ENCODE results near the gene HRH2.

HRH2 gene

DNA sequence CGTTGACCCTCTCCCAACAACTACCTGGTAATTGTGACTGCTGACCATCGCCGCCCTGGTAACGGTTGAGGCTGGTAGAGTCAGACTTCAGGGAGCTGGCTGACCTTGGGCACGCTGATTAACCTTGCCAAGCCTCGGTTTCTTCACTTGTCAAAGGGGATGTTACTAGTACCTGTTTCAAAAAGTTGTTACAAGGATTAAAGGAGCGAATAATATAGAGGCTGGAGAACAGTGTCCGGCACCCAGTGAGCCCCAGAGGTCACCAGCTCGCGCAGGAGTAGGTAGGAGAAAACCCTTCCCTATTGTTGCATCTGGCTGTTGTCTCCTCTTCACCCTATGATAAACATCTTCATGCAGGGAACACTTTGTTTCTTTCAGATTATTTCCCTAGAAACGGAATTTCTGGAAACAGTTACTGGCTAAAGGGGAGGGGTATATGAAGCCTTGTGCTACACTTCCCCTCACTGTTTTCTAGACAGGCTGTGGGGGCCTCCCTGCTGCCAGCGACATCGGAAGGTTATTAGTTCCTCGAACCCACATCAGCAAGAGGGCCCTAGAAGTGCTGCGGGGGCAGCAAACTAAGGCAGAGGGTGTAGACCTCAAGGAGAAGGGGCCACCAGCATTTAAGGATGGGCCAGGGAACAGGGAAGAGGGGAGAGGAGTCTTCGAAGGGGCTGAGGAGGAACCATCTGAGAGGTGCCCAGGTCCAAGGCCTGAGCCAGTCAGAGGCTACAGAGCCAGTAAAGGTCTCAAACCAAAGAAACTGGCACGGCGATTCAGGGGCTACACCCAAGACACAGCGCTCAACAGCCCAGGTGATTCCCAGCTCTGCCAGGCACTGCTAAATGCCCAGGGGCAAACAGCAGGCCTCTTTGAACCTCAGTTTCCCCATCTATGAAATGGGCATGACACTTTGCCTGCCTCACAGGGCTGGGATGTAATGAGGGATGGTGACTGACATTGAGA lies 37.6 kb downstream of the HRH2 start:
- TF ChIP-seq, protein P1, sequence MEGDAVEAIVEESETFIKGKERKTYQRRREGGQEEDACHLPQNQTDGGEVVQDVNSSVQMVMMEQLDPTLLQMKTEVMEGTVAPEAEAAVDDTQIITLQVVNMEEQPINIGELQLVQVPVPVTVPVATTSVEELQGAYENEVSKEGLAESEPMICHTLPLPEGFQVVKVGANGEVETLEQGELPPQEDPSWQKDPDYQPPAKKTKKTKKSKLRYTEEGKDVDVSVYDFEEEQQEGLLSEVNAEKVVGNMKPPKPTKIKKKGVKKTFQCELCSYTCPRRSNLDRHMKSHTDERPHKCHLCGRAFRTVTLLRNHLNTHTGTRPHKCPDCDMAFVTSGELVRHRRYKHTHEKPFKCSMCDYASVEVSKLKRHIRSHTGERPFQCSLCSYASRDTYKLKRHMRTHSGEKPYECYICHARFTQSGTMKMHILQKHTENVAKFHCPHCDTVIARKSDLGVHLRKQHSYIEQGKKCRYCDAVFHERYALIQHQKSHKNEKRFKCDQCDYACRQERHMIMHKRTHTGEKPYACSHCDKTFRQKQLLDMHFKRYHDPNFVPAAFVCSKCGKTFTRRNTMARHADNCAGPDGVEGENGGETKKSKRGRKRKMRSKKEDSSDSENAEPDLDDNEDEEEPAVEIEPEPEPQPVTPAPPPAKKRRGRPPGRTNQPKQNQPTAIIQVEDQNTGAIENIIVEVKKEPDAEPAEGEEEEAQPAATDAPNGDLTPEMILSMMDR (IDR thresholded peaks at IDR 0.05; ENCODE audit: low read depth, low read length, missing control alignments) = no peak
- H3K4me3 ChIP-seq (ENCODE audit: low read depth, low read length) = no peak overlapping the region
- DNase-seq (ENCODE audit: low read depth) = no peak
- in situ Hi-C loops (cut with HindIII; ENCODE audit: low sequenced_read_pairs) = no loop called here

DNA sequence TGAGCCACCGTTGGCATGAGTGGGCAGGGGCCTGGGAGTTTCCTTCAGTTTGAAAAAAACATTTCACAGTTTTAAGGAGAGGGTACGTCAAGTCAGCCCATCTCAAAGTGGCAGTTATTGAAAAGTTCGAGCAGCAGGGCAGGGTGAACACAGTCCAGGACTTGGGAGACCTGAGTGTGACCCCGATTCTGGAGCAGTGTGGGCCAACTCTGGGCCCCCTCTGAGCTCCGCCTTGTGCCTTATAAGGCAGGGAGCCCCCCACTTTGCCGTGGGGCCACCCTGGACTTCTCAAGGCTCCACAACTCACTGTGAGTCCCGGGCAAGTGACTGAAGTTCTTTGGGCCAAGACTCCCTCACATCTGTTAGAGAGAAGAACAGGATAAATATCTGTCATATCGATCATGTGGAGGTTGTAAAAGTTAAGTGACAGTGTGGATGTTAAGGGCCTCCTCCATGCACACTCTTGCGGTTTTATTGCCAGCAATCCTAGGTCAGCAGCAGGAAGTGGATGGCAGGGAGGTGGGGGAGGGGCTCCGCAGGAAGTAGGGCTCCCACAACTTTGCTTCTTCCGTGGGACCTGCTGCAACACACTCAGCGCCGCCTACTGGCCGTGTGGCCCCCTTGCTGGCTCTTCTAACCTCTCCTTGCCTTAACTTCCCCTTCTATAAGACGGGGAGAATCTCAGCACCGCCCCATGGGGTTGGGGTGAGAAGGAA lies 38.4 kb downstream of the HRH2 start:
- no peak overlapping the region for H3K4me3 ChIP-seq (ENCODE audit: low read depth, low read length)
- in situ Hi-C loops (cut with HindIII; ENCODE audit: low sequenced_read_pairs) = no loop called here
- no peak for DNase-seq (ENCODE audit: low read depth)
- TF ChIP-seq, protein P1 (IDR thresholded peaks at IDR 0.05; ENCODE audit: low read depth, low read length, missing control alignments) = peak; percentile 13

DNA sequence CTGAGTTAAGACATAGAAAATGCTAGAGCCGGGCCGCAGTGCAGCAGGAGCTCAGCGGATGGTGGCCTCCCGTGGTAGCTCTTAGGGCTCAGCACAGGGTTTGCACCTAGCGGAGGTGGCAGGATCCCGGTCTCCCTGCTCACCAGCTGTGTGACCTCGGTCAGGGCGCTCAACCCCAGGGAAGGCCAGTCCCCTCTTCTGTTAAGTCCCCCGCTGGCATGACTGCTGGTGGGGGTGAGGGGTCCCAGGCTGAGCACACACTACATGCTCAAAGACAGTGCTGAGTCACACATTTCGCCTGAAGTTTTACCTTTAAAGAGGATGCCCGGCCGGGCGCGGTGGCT lies 39.0 kb downstream of the HRH2 start:
- DNase-seq (ENCODE audit: low read depth) = no peak
- TF ChIP-seq, protein P1 (IDR thresholded peaks at IDR 0.05; ENCODE audit: low read depth, low read length, missing control alignments) = no peak
- in situ Hi-C loops (cut with HindIII; ENCODE audit: low sequenced_read_pairs) = no loop called here
- H3K4me3 ChIP-seq (ENCODE audit: low read depth, low read length) = no peak overlapping the region

DNA sequence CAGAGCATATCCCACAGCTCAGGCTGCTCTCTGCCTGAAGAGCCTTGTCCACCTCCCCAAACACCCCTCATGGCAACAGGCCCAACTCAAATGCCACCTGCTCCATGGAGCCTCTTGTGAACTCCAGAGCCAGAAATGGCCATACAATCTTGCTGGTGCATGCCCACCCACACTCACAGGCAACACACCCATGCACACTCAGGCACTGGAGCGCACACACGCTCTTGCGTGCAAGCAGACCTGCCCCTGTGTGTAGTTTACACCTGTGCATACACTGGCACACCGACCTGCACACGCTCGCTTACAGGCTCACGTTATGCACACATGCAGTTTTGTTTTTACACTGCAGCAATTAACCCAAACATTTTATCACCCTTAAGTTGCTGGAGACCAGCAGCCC lies 40.0 kb downstream of the HRH2 start:
- no peak overlapping the region for H3K4me3 ChIP-seq (ENCODE audit: low read depth, low read length)
- in situ Hi-C loops (cut with HindIII; ENCODE audit: low sequenced_read_pairs) = no loop called here
- no peak for DNase-seq (ENCODE audit: low read depth)
- TF ChIP-seq, protein P1 (IDR thresholded peaks at IDR 0.05; ENCODE audit: low read depth, low read length, missing control alignments) = no peak

DNA sequence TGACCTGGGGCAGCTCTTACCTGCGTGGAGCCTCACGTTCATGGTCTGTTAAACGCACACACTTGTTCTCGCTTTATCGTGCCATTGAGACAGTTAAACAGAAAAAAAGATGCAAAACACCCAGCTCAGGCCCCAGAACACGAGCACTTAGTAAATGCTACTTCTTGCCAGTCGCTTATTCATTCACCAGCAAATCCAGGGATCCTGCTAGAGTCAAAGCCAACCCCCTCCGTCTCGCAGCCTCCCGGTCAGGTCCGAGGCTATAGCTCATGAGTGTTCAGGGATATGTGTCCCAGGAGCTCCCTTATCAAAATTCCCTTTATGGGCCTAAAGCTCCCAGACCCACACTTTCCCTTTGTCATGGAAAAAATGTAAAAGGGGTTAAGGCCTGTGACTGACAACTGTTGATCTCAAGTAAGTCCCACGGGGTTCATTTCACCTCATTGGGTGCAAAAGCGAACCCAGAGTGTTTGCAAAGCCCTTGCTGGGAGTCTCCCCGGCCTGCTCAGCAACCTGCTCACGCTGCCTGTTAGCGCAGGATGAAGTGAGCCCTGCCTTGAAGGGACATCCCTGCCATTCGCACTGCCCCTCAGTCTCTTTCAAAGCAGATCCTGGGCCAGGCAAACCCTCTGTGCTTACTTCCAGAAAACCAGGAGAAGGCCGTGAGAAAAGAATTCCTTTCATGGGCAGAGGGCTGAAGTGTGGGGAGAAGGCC lies 40.7 kb downstream of the HRH2 start:
- in situ Hi-C loops (cut with HindIII; ENCODE audit: low sequenced_read_pairs) = no loop called here
- H3K4me3 ChIP-seq (ENCODE audit: low read depth, low read length) = no peak overlapping the region
- no peak for DNase-seq (ENCODE audit: low read depth)
- TF ChIP-seq, protein P1 (IDR thresholded peaks at IDR 0.05; ENCODE audit: low read depth, low read length, missing control alignments) = no peak

DNA sequence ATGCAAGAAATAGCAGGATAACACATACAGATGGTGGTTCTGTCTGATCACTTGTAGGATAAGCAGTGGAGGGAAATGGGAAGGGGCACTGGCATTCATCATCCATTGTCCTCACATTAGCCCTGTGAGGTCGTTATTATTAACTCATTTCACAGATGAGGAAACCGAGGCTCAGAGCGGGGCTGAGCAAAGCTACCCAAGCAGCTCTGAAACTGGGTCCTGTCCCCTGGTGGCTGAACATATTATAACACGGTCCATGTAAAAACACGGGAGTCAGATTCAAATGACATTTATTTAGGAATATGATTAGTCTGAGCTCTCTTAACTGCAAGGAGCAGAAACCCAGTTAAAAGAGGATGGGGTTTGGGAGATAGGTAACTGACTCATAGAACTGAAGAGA lies 43.1 kb downstream of the HRH2 start:
- TF ChIP-seq, protein P1 (IDR thresholded peaks at IDR 0.05; ENCODE audit: low read depth, low read length, missing control alignments) = peak; percentile 21
- in situ Hi-C loops (cut with HindIII; ENCODE audit: low sequenced_read_pairs) = loop anchor here (5.0 kb wide), 1 partner anchor 54 kb away; no protein-coding TSS in a partner anchor
- H3K4me3 ChIP-seq (ENCODE audit: low read depth, low read length) = no peak overlapping the region
- no peak for DNase-seq (ENCODE audit: low read depth)
